Smooth muscle cell (in vitro differentiated cells): ENCODE data around the gene SERBP1. TPM values are rescaled to one million over a fixed set of nuclear protein-coding genes. Genes with fewer than 3 reads are reported as not detected.
"Not testable (repeated sequence)": the region's sequence is repeated elsewhere in the genome, so short reads cannot be mapped to it uniquely, and the experiment has no call there.

ENCODE experiments used
- DNase-seq: peaks from one replicate; lab custom pipeline; 2025; ENCODE audit not compliant: unreplicated experiment; lab: John Stamatoyannopoulos, UW
- H2AFZ ChIP-seq: fragments of 200-600 bp; sonication (generic); 2 replicates; pipeline ENCODE4 v1.6.0; 2016; ENCODE audit warnings: antibody characterized with exemption, low read depth, mild to moderate bottlenecking
- H3F3A ChIP-seq: fragments of 200-600 bp; sonication (generic); 2 replicates; pipeline ENCODE4 v1.6.0; 2017; ENCODE audit warnings: antibody characterized with exemption, low read depth
- H3K27ac ChIP-seq: fragments of 200-600 bp; sonication (generic); 2 replicates; pipeline ENCODE4 v1.5.1; 2016; ENCODE audit warnings: low read depth, mild to moderate bottlenecking
- H3K27me3 ChIP-seq: fragments of 200-600 bp; sonication (generic); 2 replicates; pipeline ENCODE4 v1.6.1; 2016; ENCODE audit warnings: low read depth, mild to moderate bottlenecking
- H3K36me3 ChIP-seq: fragments of 200-600 bp; sonication (generic); 2 replicates; pipeline ENCODE4 v1.5.1; 2016; ENCODE audit warnings: low read depth
- H3K4me1 ChIP-seq: fragments of 200-600 bp; sonication (generic); 2 replicates; pipeline ENCODE4 v1.5.1; 2016; ENCODE audit warnings: low read depth
- H3K4me2 ChIP-seq: fragments of 200-600 bp; sonication (generic); 2 replicates; pipeline ENCODE4 v1.6.0; 2016; ENCODE audit warnings: mild to moderate bottlenecking
- H3K4me3 ChIP-seq: fragments of 200-600 bp; sonication (generic); 2 replicates; pipeline ENCODE4 v1.5.1; 2016; ENCODE audit warnings: mild to moderate bottlenecking
- H3K79me2 ChIP-seq: fragments of 200-600 bp; sonication (generic); 2 replicates; pipeline ENCODE4 v1.6.0; 2016; ENCODE audit warnings: low read depth, mild to moderate bottlenecking
- H3K9ac ChIP-seq: fragments of 200-600 bp; sonication (generic); 2 replicates; pipeline ENCODE4 v1.6.0; 2016; ENCODE audit warnings: low read depth
- H3K9me3 ChIP-seq: fragments of 200-600 bp; sonication (generic); replicated peaks from 2 replicates; pipeline ENCODE4 v1.5.1; 2016; ENCODE audit warnings: low read depth
- H4K20me1 ChIP-seq: fragments of 200-600 bp; sonication (generic); 2 replicates; pipeline ENCODE4 v1.6.0; 2016; ENCODE audit warnings: low read depth
- WGBS: methylation state at CpG from one replicate; pipeline ENCODE4 v1.1.7; 2016; ENCODE audit warnings: low lambda C conversion rate; 5-methylcytosine and 5-hydroxymethylcytosine counted together
- polyA plus RNA-seq: library from polyadenylated mRNA; unstranded; fragments of >200 nt; fragmentation: Nextera tagmentation; extraction: Ambion mirVana; gene quantifications from 2 replicates; pipeline ENCODE4 v1.2.1, GENCODE V29; 2016
- total RNA-seq: library from RNA; depleted of rRNA; stranded (reverse); fragments of >200 nt; gene quantifications from 2 replicates; pipeline ENCODE4 v1.2.3, GENCODE V29; 2014
- TF ChIP-seq, protein P1 (sequence below): fragments of 200-600 bp; sonication (generic); IDR thresholded peaks from 2 replicates; pipeline ENCODE4 v1.5.1; 2017; ENCODE audit warnings: borderline replicate concordance, mild to moderate bottlenecking, antibody characterized with exemption; ENCODE audit not compliant: insufficient read depth, poor library complexity, severe bottlenecking

Gene SERBP1
- total and polyA plus RNA-seq, 2 experiments from 2014 or later = 82.5 to 172 TPM

DNA sequence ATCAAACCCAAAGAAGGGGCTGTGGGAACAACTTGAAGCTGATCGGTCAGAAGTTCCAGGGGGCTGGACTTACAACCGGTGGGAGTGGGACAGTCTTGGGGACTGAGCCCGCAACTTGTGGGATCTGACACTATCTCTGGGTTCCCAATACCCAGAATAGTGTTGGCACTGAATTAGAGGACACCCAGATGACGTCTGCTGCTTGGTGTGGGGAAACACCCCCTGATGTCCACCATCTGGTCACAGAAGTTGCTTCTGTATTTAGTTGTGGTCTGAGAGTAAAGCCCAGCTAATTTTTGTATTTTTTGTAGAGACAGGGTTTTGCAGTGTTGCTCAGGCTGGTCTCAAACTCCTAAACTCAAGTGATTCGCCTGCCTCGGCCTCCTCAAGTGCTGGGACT is 28.8 kb downstream of the SERBP1 start:
- H3K79me2 ChIP-seq = no peaks in the 10 kb centered on the region
- 92% methylated on average over 6 of the region's 6 CpGs for whole genome bisulfite sequencing

DNA sequence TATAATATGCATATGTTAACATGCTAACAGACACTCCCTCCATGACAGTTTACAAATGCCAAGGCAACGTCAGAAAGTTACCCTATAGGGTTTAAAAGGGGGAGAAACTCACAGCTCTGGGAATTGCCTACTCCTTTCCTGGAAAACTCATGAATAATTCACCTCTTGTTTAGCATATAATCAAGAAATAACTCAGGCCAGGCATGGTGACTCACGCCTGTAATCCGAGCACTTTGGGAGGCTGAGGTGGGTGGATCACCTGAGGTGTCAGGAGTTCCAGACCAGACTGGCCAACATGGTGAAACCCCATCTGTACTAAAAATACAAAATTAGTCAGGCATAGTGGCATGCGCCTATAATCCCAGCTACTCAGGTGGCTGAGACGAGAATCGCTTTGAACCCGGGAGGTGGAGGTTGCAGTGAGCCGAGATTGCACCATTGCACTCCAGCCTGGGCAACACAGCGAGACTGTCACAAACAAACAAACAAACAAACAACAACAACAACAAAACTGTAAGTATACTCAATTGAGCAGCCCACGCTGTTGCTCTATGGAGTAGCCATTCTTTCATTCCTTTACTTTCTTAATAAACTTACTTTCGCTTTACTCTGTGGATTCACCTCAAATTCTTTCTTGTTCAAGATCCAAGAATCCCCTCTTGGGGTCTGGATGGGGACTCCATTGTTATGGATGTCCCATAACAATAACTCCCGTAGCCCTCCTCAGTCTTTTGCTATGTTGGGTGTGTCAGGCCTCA is 30.0 kb downstream of the SERBP1 start:
- H3K79me2 ChIP-seq, H3K27me3 ChIP-seq, H3K4me3 ChIP-seq, H3K9me3 ChIP-seq, H3K4me1 ChIP-seq, H3K9ac ChIP-seq, H2AFZ ChIP-seq, H3K27ac ChIP-seq, DNase-seq, H3F3A ChIP-seq, H3K4me2 ChIP-seq, H4K20me1 ChIP-seq, H3K36me3 ChIP-seq: not testable (repeated sequence)
- WGBS = 77% methylated on average over 12 of the region's 12 CpGs

More for the DNA sequence above, 28.8 kb downstream of the SERBP1 start:
- H3K27me3 ChIP-seq = no peaks in the 10 kb centered on the region
- H3F3A ChIP-seq = no peaks in the 10 kb centered on the region
- no peaks in the 10 kb centered on the region for H3K36me3 ChIP-seq
- peaks cover 4% of the 10 kb centered on the region for H3K4me1 ChIP-seq
- no peak for DNase-seq
- no peak overlapping the region for H3K4me2 ChIP-seq
- no peak overlapping the region for H3K4me3 ChIP-seq
- H3K27ac ChIP-seq = no peak overlapping the region
- no peak overlapping the region for H3K9ac ChIP-seq
- no peaks in the 10 kb centered on the region for H3K9me3 ChIP-seq
- H4K20me1 ChIP-seq = no peaks in the 10 kb centered on the region
- TF ChIP-seq, protein P1, sequence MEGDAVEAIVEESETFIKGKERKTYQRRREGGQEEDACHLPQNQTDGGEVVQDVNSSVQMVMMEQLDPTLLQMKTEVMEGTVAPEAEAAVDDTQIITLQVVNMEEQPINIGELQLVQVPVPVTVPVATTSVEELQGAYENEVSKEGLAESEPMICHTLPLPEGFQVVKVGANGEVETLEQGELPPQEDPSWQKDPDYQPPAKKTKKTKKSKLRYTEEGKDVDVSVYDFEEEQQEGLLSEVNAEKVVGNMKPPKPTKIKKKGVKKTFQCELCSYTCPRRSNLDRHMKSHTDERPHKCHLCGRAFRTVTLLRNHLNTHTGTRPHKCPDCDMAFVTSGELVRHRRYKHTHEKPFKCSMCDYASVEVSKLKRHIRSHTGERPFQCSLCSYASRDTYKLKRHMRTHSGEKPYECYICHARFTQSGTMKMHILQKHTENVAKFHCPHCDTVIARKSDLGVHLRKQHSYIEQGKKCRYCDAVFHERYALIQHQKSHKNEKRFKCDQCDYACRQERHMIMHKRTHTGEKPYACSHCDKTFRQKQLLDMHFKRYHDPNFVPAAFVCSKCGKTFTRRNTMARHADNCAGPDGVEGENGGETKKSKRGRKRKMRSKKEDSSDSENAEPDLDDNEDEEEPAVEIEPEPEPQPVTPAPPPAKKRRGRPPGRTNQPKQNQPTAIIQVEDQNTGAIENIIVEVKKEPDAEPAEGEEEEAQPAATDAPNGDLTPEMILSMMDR = no peak
- no peak overlapping the region for H2AFZ ChIP-seq

DNA sequence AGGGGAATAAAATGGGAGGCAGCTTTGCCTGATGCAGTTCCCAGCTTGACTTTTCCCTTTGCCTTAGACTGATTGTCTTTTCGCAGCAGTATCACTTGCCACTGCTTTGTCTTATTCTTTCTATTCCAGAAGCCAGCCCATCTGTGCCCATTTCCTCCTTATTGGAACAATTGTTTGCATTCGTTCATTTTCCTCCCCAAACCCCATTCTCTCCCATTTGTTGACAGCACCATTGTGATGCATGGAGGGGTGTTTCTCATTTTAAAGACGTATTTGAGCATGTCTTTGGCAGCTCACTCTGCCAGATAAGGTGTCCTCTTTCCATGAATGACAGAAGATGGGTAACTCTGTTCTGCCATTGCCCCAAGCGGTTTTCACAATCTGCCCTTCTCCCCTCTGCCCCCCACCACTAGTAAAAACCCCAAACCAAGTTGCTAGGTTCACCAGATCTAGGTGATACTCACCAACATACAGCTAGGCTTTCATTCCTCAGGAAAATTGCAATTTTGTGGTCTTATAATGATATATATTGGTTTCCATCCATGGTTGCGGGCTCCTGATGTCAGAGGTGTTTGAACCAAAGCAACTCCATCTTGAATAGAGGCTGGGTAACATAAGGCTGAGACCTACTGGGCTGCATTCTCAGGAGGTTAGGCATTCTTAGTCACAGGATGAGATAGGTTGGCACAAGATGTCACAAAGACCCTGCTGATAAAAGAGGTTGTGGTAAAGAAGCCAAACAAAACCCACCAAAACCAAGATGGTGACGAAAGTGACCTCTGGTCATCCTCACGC is 30.8 kb downstream of the SERBP1 start:
- Histone ChIP-seq H3K9me3 (no peaks in the 10 kb centered on the region), H3K4me1 (peaks cover 4% of the 10 kb centered on the region), H2AFZ (no peak overlapping the region), H4K20me1 (no peaks in the 10 kb centered on the region), H3K9ac (no peak overlapping the region), H3K79me2 (no peaks in the 10 kb centered on the region), H3K27ac (no peak overlapping the region), H3F3A (no peaks in the 10 kb centered on the region), H3K4me2 (no peak overlapping the region), H3K4me3 (no peak overlapping the region), H3K36me3 (no peaks in the 10 kb centered on the region), H3K27me3 (peaks cover 12% of the 10 kb centered on the region)
- TF ChIP-seq, protein P1 = no peak
- WGBS = 81% methylated on average over 7 of the region's 7 CpGs
- DNase-seq = no peak

DNA sequence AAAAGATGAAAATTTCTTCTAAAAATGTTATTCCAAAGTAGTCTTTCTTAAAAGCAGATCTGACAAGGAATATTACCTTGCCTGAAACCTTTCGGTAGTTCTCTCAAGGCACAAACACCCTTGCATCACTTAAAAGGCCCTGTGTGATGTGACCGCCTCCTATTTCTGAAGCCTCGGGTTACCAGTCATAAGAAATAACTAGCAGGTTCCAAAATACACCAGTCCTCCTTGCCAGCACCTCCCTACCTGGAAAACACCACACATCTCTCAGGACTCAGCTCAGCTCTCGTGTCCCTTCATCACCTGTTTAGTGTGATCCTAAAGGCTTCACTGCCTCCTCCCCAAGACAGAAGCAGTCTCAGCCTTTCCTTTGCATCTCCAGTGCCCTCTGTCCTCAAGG is 35.7 kb downstream of the SERBP1 start:
- no peak overlapping the region for H3K4me2 ChIP-seq
- H3K4me3 ChIP-seq = no peak overlapping the region
- no peak overlapping the region for H3K9ac ChIP-seq
- H3K27me3 ChIP-seq = peaks cover 12% of the 10 kb centered on the region
- no peaks in the 10 kb centered on the region for H4K20me1 ChIP-seq
- H2AFZ ChIP-seq = no peak overlapping the region
- H3K27ac ChIP-seq = no peak overlapping the region
- 95% methylated on average over 4 of the region's 4 CpGs for WGBS
- no peaks in the 10 kb centered on the region for H3K79me2 ChIP-seq
- TF ChIP-seq, protein P1 = no peak
- no peaks in the 10 kb centered on the region for H3K9me3 ChIP-seq
- H3K4me1 ChIP-seq = peaks cover 4% of the 10 kb centered on the region
- DNase-seq = no peak
- no peaks in the 10 kb centered on the region for H3K36me3 ChIP-seq
- no peaks in the 10 kb centered on the region for H3F3A ChIP-seq
